ENCODE results near the gene ULBP3. TPM values are rescaled to one million over a fixed set of nuclear protein-coding genes. Genes with fewer than 3 reads are reported as not detected.

The ULBP3 gene
- total RNA-seq, 1 donor from 2014 or later, result 1.7 TPM

- intact Hi-C loops (cut with DNase I), result no loop called here
- TF ChIP-seq POLR2AphosphoS5 (IDR thresholded peaks at IDR 0.05; ENCODE audit: insufficient read depth in 1 of 2, low read depth in 1 of 2), result no peak
- TF ChIP-seq, protein P1, sequence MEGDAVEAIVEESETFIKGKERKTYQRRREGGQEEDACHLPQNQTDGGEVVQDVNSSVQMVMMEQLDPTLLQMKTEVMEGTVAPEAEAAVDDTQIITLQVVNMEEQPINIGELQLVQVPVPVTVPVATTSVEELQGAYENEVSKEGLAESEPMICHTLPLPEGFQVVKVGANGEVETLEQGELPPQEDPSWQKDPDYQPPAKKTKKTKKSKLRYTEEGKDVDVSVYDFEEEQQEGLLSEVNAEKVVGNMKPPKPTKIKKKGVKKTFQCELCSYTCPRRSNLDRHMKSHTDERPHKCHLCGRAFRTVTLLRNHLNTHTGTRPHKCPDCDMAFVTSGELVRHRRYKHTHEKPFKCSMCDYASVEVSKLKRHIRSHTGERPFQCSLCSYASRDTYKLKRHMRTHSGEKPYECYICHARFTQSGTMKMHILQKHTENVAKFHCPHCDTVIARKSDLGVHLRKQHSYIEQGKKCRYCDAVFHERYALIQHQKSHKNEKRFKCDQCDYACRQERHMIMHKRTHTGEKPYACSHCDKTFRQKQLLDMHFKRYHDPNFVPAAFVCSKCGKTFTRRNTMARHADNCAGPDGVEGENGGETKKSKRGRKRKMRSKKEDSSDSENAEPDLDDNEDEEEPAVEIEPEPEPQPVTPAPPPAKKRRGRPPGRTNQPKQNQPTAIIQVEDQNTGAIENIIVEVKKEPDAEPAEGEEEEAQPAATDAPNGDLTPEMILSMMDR (IDR thresholded peaks at IDR 0.05), result no peak
- TF ChIP-seq POLR2A (IDR thresholded peaks at IDR 0.05), result no peak
- H3K27ac ChIP-seq, result no peak overlapping the region
- DNase-seq (ENCODE audit: extremely low spot score in 2 of 2), result no peak
- no peaks in the 10 kb centered on the region for H3K4me1 ChIP-seq
- no peaks in the 10 kb centered on the region for H3K36me3 ChIP-seq
- H3K9me3 ChIP-seq, result no peaks in the 10 kb centered on the region
- no peak overlapping the region for H3K4me3 ChIP-seq
- H3K27me3 ChIP-seq, result no peaks in the 10 kb centered on the region
Measured at GRCh38 chr6:150050846-150051245, 18.1 kb downstream of the ULBP3 start.

- no peak for DNase-seq (ENCODE audit: extremely low spot score in 2 of 2)
- no peaks in the 10 kb centered on the region for H3K36me3 ChIP-seq
- no peaks in the 10 kb centered on the region for H3K27me3 ChIP-seq
- H3K9me3 ChIP-seq, result no peaks in the 10 kb centered on the region
- intact Hi-C loops (cut with DNase I), result no loop called here
- H3K27ac ChIP-seq, result no peak overlapping the region
- TF ChIP-seq POLR2AphosphoS5 (IDR thresholded peaks at IDR 0.05; ENCODE audit: insufficient read depth in 1 of 2, low read depth in 1 of 2) (no peak), POLR2A (IDR thresholded peaks at IDR 0.05) (no peak)
- TF ChIP-seq, protein P1 (IDR thresholded peaks at IDR 0.05), result no peak
- no peaks in the 10 kb centered on the region for H3K4me1 ChIP-seq
- H3K4me3 ChIP-seq, result no peak overlapping the region
Measured at GRCh38 chr6:150048099-150048498, 20.8 kb downstream of the ULBP3 start.

DNA sequence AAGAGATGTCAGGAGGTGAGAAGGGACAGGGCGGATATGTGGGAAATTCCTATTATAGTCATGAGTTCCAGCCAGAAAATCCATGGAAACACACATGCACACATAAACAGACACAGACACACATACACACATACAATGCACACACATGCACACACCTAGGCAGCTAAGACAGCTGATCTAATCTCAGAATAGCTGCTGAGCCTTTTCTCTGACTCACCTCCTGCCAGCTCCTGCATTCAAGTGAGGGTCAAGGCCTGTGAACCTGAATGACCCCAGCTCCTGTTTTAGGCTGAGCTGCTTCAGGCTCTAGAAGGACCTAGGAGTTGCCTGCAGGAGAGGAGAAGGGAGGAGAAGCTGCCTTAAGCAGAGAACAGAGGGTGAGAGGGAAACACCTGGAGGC lies 22.0 kb downstream of the ULBP3 start:
- Histone ChIP-seq H3K4me3 (no peak overlapping the region), H3K36me3 (no peaks in the 10 kb centered on the region), H3K27me3 (no peaks in the 10 kb centered on the region), H3K4me1 (no peaks in the 10 kb centered on the region), H3K27ac (no peak overlapping the region), H3K9me3 (no peaks in the 10 kb centered on the region)
- no peak for DNase-seq (ENCODE audit: extremely low spot score in 2 of 2)
- TF ChIP-seq POLR2A (IDR thresholded peaks at IDR 0.05) (no peak), POLR2AphosphoS5 (IDR thresholded peaks at IDR 0.05; ENCODE audit: insufficient read depth in 1 of 2, low read depth in 1 of 2) (no peak)
- TF ChIP-seq, protein P1 (IDR thresholded peaks at IDR 0.05), result no peak
- intact Hi-C loops (cut with DNase I), result no loop called here

DNA sequence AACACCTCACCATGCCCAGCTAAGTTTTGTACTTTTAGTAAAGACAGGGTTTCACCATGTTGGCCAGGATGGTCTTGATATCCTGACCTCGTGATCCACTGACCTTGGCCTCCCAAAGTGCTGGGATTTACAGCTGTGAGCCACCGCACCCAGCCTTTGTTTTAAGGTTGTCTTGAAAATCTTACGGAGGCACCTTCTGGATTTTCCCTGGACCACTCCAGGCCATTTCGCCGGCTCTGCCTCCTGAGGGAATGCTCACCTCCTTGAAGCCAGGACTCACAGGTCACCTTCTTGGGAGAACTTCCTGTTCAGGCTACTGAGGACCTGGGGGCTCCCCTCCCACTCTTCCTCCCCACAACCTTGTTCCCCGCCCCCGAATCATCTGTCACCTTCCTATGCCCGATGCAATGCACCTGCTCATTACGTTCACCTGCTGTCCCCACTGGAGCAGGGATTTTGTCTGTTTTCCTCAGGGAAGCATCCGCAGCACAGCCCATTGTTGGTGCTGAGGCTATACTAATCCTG lies 24.2 kb downstream of the ULBP3 start:
- H3K4me3 ChIP-seq, result no peak overlapping the region
- H3K27me3 ChIP-seq, result no peaks in the 10 kb centered on the region
- H3K4me1 ChIP-seq, result no peaks in the 10 kb centered on the region
- H3K27ac ChIP-seq, result no peak overlapping the region
- H3K9me3 ChIP-seq, result no peaks in the 10 kb centered on the region
- no peak for DNase-seq (ENCODE audit: extremely low spot score in 2 of 2)
- TF ChIP-seq, protein P1 (IDR thresholded peaks at IDR 0.05), result no peak
- TF ChIP-seq POLR2AphosphoS5 (IDR thresholded peaks at IDR 0.05; ENCODE audit: insufficient read depth in 1 of 2, low read depth in 1 of 2) (no peak), POLR2A (IDR thresholded peaks at IDR 0.05) (no peak)
- intact Hi-C loops (cut with DNase I), result no loop called here
- no peaks in the 10 kb centered on the region for H3K36me3 ChIP-seq

DNA sequence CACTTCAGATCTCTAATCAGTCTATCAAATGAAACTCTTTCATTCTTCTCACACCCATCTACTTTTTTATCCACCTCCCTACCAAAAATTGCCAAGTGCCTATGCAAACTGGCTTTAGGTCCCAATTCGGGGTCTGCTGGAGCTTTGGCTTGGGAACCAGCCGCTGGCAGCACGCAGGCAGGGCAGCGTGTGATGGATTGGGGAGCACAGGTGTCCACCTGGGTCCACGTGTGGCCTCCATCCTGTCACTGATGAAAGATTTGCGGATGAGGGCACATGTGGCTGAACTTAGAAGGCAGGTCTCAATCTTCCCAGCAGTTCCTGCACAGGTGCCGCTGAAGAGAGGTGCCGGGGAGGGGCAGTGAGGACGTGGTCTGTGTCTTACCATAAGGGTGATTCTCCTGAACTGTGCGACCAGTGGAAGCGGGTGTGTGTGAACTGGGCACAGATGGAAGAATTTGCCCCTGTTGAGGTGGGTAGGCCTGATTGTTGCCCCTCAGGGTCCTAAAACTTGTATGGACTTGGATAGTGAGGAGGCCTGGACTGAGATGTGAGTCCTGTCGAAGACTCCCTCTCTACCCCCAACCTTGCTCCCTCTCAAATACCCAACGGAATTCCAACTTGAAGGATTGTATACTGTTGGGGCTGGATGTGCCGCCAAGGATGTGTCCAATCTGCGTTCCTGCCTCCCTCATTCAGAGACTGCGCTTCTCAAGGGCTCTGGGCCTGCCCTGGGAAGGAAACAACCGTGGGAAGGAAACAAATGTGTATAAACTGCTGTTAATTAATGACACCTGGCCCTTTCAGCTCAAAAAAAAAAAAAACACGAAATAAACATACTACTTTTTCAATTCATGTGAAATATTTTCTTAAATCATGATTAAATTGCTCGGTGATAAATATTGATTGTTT lies 25.2 kb downstream of the ULBP3 start:
- intact Hi-C loops (cut with DNase I), result no loop called here
- H3K27ac ChIP-seq, result no peak overlapping the region
- no peak overlapping the region for H3K4me3 ChIP-seq
- TF ChIP-seq POLR2AphosphoS5 (IDR thresholded peaks at IDR 0.05; ENCODE audit: insufficient read depth in 1 of 2, low read depth in 1 of 2), result no peak
- TF ChIP-seq, protein P1 (IDR thresholded peaks at IDR 0.05), result no peak
- H3K36me3 ChIP-seq, result no peaks in the 10 kb centered on the region
- H3K4me1 ChIP-seq, result no peaks in the 10 kb centered on the region
- H3K9me3 ChIP-seq, result no peaks in the 10 kb centered on the region
- no peaks in the 10 kb centered on the region for H3K27me3 ChIP-seq
- DNase-seq (ENCODE audit: extremely low spot score in 2 of 2), result no peak
